Heart right ventricle (tissue), 16 donors: ENCODE measurements around the gene CACNA1A. TPM values are rescaled to one million over a fixed set of nuclear protein-coding genes. Genes with fewer than 3 reads are reported as not detected.
A peak's percentile ranks its signal among the peaks of the same experiment; 100 is the strongest.
"Not testable (repeated sequence)": the region's sequence is repeated elsewhere in the genome, so short reads cannot be mapped to it uniquely, and the experiment has no call there.

Source experiments
- ATAC-seq, 8 donors: fragments of 200-7000 bp; cut with Tn5 transposase; one replicate each; pipeline ENCODE4 v1.9.1; 2020; ENCODE audit warnings: mild to moderate bottlenecking in 8 of 8, moderate library complexity in 8 of 8, moderate number of reproducible peaks in 1 of 8
- DNase-seq, 2 donors: peaks; one replicate each; pipeline ENCODE4 v3.0.0-alpha.2; 2020
- H3K27ac ChIP-seq, 10 donors: fragments of 200-600 bp; sonication (generic) in 2 of 10; one replicate each; pipeline versions ENCODE4 v1.5.0 to v1.8.0; 2020 to 2022; ENCODE audit warnings: mild to moderate bottlenecking in 3 of 10
- H3K27me3 ChIP-seq, 7 donors: fragments of 200-600 bp; one replicate each; pipeline ENCODE4 v1.8.0; 2021 to 2022; ENCODE audit warnings: mild to moderate bottlenecking in 2 of 7
- H3K36me3 ChIP-seq, 9 donors: fragments of 200-600 bp; sonication (generic) in 1 of 9; one replicate each; pipeline versions ENCODE4 v1.5.0 to v1.8.0; 2020 to 2022; ENCODE audit warnings: mild to moderate bottlenecking in 2 of 9
- H3K4me1 ChIP-seq, 9 donors: fragments of 200-600 bp; sonication (generic) in 1 of 9; one replicate each; pipeline versions ENCODE4 v1.5.0 to v1.8.0; 2020 to 2022; ENCODE audit warnings: mild to moderate bottlenecking in 4 of 9
- H3K4me3 ChIP-seq, 10 donors: fragments of 200-600 bp; sonication (generic) in 2 of 10; one replicate each; pipeline versions ENCODE4 v1.5.0 to v1.8.0; 2020 to 2022; ENCODE audit warnings: mild to moderate bottlenecking in 7 of 10, moderate library complexity in 2 of 10
- H3K9me3 ChIP-seq, 11 donors: fragments of 200-600 bp in 10 of 11; sonication (generic) in 2 of 11; one replicate each; pipeline versions ENCODE4 v1.5.0 to v1.8.0; 2013 to 2022; ENCODE audit warnings: mild to moderate bottlenecking in 2 of 11, control low read depth in 1 of 11, moderate library complexity in 1 of 11
- CTCF ChIP-seq, 9 donors: fragments of 200-600 bp; sonication (generic) in 2 of 9; IDR thresholded peaks; one replicate each; pipeline versions ENCODE4 v1.5.0 to v1.8.0; 2021 to 2022; ENCODE audit warnings: antibody characterized with exemption in 9 of 9, mild to moderate bottlenecking in 5 of 9, moderate library complexity in 1 of 9
- WGBS, 2 donors: extraction: QIAGEN DNeasy Blood & Tissue Kit; methylation state at CpG; one replicate each; pipeline ENCODE4 v1.1.7; 2013; ENCODE audit warnings: inconsistent platforms in 1 of 2; 5-methylcytosine and 5-hydroxymethylcytosine counted together
- intact Hi-C, 10 donors: fragments of 100-400 bp; cut with DNase I; formaldehyde crosslinking; loops; one replicate each; pipeline versions ENCODE4 v1.11.1 to v1.14.2; 2022
- polyA plus RNA-seq, 2 donors: library from polyadenylated mRNA; stranded (reverse); fragments of 200-250 nt; gene quantifications; one replicate each; pipeline ENCODE4 v1.2.3, GENCODE V29; 2013
- total RNA-seq, 10 donors: library from RNA; stranded (reverse); fragmentation: NEBNext Ultra II Directional in 3 of 10; extraction: Animal tissue kit (Norgen Biotek cat#: 25700) in 3 of 10; gene quantifications; one replicate each; pipeline versions ENCODE4 v1.2.1 to v1.2.4, GENCODE V29; 2021 to 2023
- donor health status: Arrhythmogenic right ventricular cardiomyopathy.
- donor health status: ischemic (EF 13 %, LVEDD 7.1; RV severe dilation, severe dysfunction).
- donor health status: healthy with polysubstance abuse.
- donor health status: DM: no; HTN: yes; CAD: no.
- donor health status: DM: no; HTN: no; CAD: no.
- donor health status: ischemic (EF 25% LVEDD 6.9; RV normal size, moderate dysfunction).
- donor health status: ischemic (EF 25% LVEDD 5.7; RV mildly dilated, moderate dysfunction).
- donor health status: healthy.
- donor health status: DM: yes; HTN: yes; CAD: no.
- donor health status: Ischemic cardiomyopathy.
- donor health status: ischemic (EF 35%, LVEDD 5.7; RV mildly dilated, moderate dysfunction).
- donor health status: nonischemic (EF 11% LVEDD 7.7; RV severe dilation, severe dysfunction).
- donor health status: DM: yes; HTN: yes; CAD: no.
- donor health status: PGD.
- donor health status: ischemic (EF 29% LVEDD 5.4; RV normal size, mild dysfunction).
- donor health status: nonischemic (EF 23%, LVEDD 6.1; RV moderate dilation, normal function).

Gene CACNA1A
- total and polyA plus RNA-seq, 12 donors: 0.21 to 2.3 (median 0.66) TPM

- 41 to 49% methylated on average over 9 of the region's 9 CpGs for WGBS, 2 donors
These were observed 77.9 kb downstream of the CACNA1A start for GRCh38 chr19:13428352-13428751.

DNA sequence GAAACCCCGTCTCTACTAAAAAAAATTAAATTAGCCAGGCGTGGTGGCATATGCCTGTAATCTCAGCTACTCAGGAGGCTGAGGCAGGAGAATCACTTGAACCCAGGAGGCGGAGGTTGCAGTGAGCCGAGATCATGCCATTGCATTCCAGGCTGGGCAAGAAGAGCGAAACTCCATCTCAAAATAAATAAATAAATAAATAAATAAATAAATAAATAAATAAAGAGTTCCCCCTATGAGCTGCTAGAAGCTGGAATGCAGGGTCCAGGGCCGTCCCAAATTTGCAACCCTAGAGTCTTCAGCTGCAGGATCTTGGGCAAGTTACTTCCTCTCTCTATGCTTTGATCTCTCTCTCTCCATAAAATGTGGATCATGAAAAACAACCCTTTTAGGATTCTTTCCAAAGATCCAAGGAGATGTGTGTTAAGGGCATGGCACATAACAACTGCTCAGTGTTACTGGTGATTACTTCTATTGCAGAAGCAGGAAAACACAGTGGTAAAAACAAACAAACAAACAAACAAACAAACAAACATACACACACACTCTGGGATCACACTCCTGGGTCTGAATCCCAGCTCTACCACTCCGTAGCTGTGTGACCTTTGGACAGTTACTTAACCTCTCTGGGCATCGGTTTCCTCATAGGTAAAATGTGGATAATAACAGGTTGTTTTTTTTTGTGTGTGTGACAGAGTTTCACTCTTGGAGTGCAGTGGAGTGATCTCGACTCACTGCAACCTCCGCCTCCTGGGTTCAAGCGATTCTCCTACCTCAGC lies 78.8 kb downstream of the CACNA1A start:
- intact Hi-C loops: loop anchor here in 3 of 10 donors (2.0 to 10.0 kb wide), 2 partner anchors 149 to 153 kb away; no protein-coding TSS in a partner anchor

More at GRCh38 chr19:13428352-13428751, 77.9 kb downstream of the CACNA1A start:
- intact Hi-C loops: loop anchor here in 3 of 10 donors (2.0 to 10.0 kb wide), 2 partner anchors 150 to 154 kb away; no protein-coding TSS in a partner anchor
- H3K9me3 ChIP-seq: peaks cover 0 to 30% (median 15%) of the 10 kb centered on the region in 11 donors
- no peaks in the 10 kb centered on the region for H3K27me3 ChIP-seq
- no peak overlapping the region for H3K27ac ChIP-seq
- H3K4me3 ChIP-seq: no peak overlapping the region
- peaks cover 0 to 5% (median 0%) of the 10 kb centered on the region in 9 donors for H3K4me1 ChIP-seq
- ATAC-seq (no peak), DNase-seq (no peak)
- no peaks in the 10 kb centered on the region for H3K36me3 ChIP-seq
- TF ChIP-seq CTCF (IDR thresholded peaks at IDR 0.05): peak in 7 of 9 donors; percentile 24 to 50 (median 32)

DNA sequence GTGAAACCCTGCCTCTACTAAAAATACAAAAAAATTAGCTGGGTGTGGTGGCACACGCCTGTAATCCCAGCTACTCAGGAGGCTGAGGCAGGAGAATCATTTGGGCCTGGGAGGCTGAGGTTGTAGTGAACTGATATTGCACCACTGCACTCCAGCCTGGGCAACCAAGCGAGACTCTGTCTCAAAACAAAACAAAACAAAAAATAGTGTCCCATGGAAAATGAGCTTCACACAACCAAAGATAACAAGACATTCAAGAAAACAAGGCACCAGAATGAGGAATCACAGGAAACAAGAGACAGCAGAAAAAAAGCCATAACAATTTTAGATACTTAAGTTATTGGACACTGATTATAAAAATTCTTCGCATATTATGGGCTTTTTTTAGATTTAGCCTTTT lies 80.4 kb downstream of the CACNA1A start:
- H3K27me3 ChIP-seq, H3K4me3 ChIP-seq, H3K36me3 ChIP-seq, ATAC-seq, DNase-seq, H3K4me1 ChIP-seq, H3K27ac ChIP-seq: not testable (repeated sequence)
- intact Hi-C loops: loop anchor here in 1 of 10 donors (10.0 kb wide), 1 partner anchor 151 kb away; no protein-coding TSS in a partner anchor
- WGBS, 2 donors: 89% methylated on average over 3 of the region's 3 CpGs
- H3K9me3 ChIP-seq: peaks cover 0 to 53% (median 19%) of the 10 kb centered on the region in 11 donors

More for the DNA sequence above, 78.8 kb downstream of the CACNA1A start:
- peaks cover 0 to 5% (median 0%) of the 10 kb centered on the region in 9 donors for H3K4me1 ChIP-seq
- H3K9me3 ChIP-seq: peaks cover 0 to 38% (median 17%) of the 10 kb centered on the region in 11 donors
- 87% methylated on average over 11 of the region's 11 CpGs for WGBS, 2 donors
- no peaks in the 10 kb centered on the region for H3K36me3 ChIP-seq
- no peak overlapping the region for H3K27ac ChIP-seq
- ATAC-seq (no peak), DNase-seq (no peak)
- no peak for TF ChIP-seq CTCF (IDR thresholded peaks at IDR 0.05)
- no peak overlapping the region for H3K4me3 ChIP-seq
- no peaks in the 10 kb centered on the region for H3K27me3 ChIP-seq

DNA sequence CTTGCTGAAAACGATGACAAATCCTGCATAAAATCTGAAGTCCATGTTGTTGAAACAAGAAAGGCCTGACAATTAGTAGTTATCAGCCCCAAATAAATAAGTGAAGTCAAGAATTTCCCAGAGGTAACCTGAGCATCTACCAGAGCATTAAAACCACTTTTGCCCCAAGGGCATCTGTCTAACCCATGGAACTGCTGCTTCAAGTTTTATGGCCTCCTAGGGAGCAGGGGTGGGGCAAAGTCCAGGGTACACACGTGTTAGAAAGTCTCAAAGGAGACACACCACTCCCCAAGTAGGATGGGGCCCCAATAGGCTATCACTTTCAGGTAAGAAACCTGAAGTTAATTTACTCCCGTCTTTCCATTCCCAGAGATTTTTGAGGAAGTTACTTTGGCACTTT lies 81.1 kb downstream of the CACNA1A start:
- WGBS, 2 donors: 73 to 80% methylated on average over 3 of the region's 3 CpGs
- Histone ChIP-seq H3K27me3 (no peaks in the 10 kb centered on the region), H3K27ac (no peak overlapping the region), H3K9me3 (peaks cover 0 to 56% (median 23%) of the 10 kb centered on the region in 11 donors), H3K4me3 (no peak overlapping the region), H3K36me3 (no peaks in the 10 kb centered on the region), H3K4me1 (peaks cover 0 to 5% (median 0%) of the 10 kb centered on the region in 9 donors)
- ATAC-seq (no peak), DNase-seq (no peak)
- intact Hi-C loops: loop anchor here in 1 of 10 donors (10.0 kb wide), 1 partner anchor 150 kb away; no protein-coding TSS in a partner anchor
- no peak for TF ChIP-seq CTCF (IDR thresholded peaks at IDR 0.05)
